Kidney (tissue), 14 donors: ENCODE measurements around the gene FSTL5. TPM values are rescaled to one million over a fixed set of nuclear protein-coding genes. Genes with fewer than 3 reads are reported as not detected.

Source experiments
- DNase-seq, 5 donors: peaks; one replicate each; pipeline ENCODE4 v3.0.0-alpha.2; 2013 to 2020
- FAIRE-seq: peaks from 2 replicates; lab custom pipeline; 2012; peaks lifted over from hg19 to GRCh38; lab: Jason Lieb, UNC
- H3K27ac ChIP-seq, 2 donors: one replicate each; pipeline ENCODE4 v1.7.0; 2013; ENCODE audit warnings: low read depth in 2 of 2, low read length in 2 of 2, inconsistent platforms in 1 of 2
- H3K27me3 ChIP-seq: one replicate; pipeline ENCODE4 v1.7.1; 2013; ENCODE audit warnings: low read length, inconsistent platforms; ENCODE audit not compliant: control insufficient read depth, insufficient read depth
- H3K36me3 ChIP-seq, 3 donors: one replicate each; pipeline versions ENCODE4 v1.7.0 to v1.7.1; 2013; ENCODE audit warnings: low read length in 3 of 3, control low read depth in 1 of 3, inconsistent platforms in 1 of 3; ENCODE audit not compliant: insufficient read depth in 3 of 3, control insufficient read depth in 2 of 3
- H3K4me1 ChIP-seq, 3 donors: one replicate each; pipeline versions ENCODE4 v1.7.0 to v1.7.1; 2013; ENCODE audit warnings: low read length in 3 of 3, inconsistent platforms in 1 of 3, low read depth in 1 of 3; ENCODE audit not compliant: control insufficient read depth in 2 of 3, insufficient read depth in 2 of 3
- H3K4me3 ChIP-seq, 3 donors: one replicate each; pipeline versions ENCODE4 v1.7.0 to v1.8.1; 2013; ENCODE audit warnings: low read length in 3 of 3, control low read depth in 1 of 3, inconsistent platforms in 1 of 3
- H3K9ac ChIP-seq, 3 donors: one replicate each; pipeline versions ENCODE4 v1.7.0 to v1.7.1; 2013; ENCODE audit warnings: low read length in 3 of 3, control low read depth in 1 of 3, inconsistent platforms in 1 of 3
- H3K9me3 ChIP-seq, 3 donors: one replicate each; pipeline versions ENCODE4 v1.7.0 to v1.7.1; 2013; ENCODE audit warnings: low read length in 3 of 3, control low read depth in 1 of 3, inconsistent platforms in 1 of 3; ENCODE audit not compliant: control insufficient read depth in 2 of 3, insufficient read depth in 1 of 3
- intact Hi-C: fragments of 100-400 bp; cut with DNase I; formaldehyde crosslinking; loops from one replicate; pipeline ENCODE4 v1.11.1; 2022
- polyA plus RNA-seq: library from polyadenylated mRNA; stranded (reverse); fragments of 350-450 nt; fragmentation: Illumina TruSeq; extraction: RNeasy Lipid Tissue Mini Kit (QIAGEN cat#74804); gene quantifications from one replicate; pipeline ENCODE4 v1.2.3, GENCODE V29; 2014; ENCODE audit warnings: low read depth, low replicate concordance; ENCODE audit not compliant: insufficient read depth
- total RNA-seq: library from RNA; stranded (reverse); fragmentation: NEBNext Ultra II Directional; extraction: Animal tissue kit (Norgen Biotek cat#: 25700); gene quantifications from one replicate; pipeline ENCODE4 v1.2.1, GENCODE V29; 2021
- TF ChIP-seq, protein P1 (sequence below): IDR thresholded peaks from 3 replicates; pipeline ENCODE4 v1.5.1; 2012; ENCODE audit warnings: mild to moderate bottlenecking, moderate library complexity, borderline replicate concordance; ENCODE audit not compliant: insufficient read depth; ENCODE audit errors: extremely low read depth
- donor health status: control.
- donor health status: control.
- donor health status: control.
- donor health status: control.
- donor health status: control.
- donor health status: DM: yes; HTN: yes; CAD: no.
- donor health status: Normal renal cell carcinoma (clear cell type).

The FSTL5 gene
- total and polyA plus RNA-seq, 2 donors from 2014 or later, result 0.09 TPM; not detected in 1

DNA sequence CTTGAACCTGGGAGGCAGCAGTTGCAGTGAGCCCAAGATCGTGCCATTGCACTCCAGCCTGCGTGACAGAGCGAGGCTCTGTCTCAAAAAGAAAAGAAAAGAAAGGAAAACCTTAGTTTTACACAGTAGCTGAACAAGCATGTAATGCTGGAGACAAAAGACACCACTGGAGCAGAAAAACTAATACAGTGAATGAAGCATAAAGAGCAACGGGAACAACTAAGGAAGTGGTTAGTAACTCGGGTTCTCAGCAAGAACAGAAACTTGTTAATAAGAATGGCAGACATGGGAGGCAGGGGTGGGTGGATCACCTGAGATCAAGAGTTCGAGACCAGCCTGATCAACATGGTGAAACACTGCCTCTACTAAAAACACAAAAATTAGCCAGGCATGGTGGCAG is 263.7 kb downstream of the FSTL5 start:
- no peak overlapping the region for H3K9ac ChIP-seq
- H3K4me1 ChIP-seq, result no peaks in the 10 kb centered on the region
- FAIRE-seq (no peak), DNase-seq (no peak)
- H3K27me3 ChIP-seq, result no peaks in the 10 kb centered on the region
- no peak overlapping the region for H3K27ac ChIP-seq
- no peak overlapping the region for H3K4me3 ChIP-seq
- no peaks in the 10 kb centered on the region for H3K36me3 ChIP-seq
- TF ChIP-seq, protein P1, sequence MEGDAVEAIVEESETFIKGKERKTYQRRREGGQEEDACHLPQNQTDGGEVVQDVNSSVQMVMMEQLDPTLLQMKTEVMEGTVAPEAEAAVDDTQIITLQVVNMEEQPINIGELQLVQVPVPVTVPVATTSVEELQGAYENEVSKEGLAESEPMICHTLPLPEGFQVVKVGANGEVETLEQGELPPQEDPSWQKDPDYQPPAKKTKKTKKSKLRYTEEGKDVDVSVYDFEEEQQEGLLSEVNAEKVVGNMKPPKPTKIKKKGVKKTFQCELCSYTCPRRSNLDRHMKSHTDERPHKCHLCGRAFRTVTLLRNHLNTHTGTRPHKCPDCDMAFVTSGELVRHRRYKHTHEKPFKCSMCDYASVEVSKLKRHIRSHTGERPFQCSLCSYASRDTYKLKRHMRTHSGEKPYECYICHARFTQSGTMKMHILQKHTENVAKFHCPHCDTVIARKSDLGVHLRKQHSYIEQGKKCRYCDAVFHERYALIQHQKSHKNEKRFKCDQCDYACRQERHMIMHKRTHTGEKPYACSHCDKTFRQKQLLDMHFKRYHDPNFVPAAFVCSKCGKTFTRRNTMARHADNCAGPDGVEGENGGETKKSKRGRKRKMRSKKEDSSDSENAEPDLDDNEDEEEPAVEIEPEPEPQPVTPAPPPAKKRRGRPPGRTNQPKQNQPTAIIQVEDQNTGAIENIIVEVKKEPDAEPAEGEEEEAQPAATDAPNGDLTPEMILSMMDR, result no peak
- no peaks in the 10 kb centered on the region for H3K9me3 ChIP-seq
- intact Hi-C loops, result no loop called here

DNA sequence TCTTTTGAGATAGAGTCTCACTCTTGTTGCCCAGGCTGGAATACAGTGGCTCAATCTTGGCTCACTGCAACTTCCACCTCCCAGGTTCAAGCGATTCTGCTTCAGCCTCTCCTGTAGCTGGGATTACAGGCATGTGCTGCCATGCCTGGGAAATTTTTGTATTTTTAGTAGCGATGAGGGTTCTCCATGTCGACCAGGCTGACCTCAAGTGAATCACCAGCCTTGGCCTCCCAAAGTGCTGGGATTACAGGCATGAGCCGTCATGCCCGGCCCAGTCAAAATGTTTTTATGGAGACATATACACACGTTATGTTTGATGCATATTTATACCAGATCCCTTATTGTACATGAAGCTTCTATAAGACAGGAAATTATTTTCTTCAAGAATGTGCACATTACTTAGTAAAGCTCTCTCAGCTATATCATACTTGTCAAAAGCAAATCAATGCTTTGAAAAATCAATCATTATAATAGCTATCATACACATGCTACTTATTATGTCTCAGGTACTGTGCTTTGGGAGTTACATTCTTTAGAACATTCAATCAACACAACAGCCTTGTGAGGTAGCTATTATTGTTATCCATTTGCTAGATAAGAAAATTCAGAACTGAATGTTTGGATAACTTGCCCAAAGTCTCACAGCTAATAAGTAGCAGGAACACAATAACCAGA is 269.2 kb downstream of the FSTL5 start:
- H3K9ac ChIP-seq, result no peak overlapping the region
- no peaks in the 10 kb centered on the region for H3K4me1 ChIP-seq
- FAIRE-seq, result no peak
- H3K36me3 ChIP-seq, result no peaks in the 10 kb centered on the region
- no peak for DNase-seq
- no peak overlapping the region for H3K27ac ChIP-seq
- no peaks in the 10 kb centered on the region for H3K27me3 ChIP-seq
- no peaks in the 10 kb centered on the region for H3K9me3 ChIP-seq
- no peak overlapping the region for H3K4me3 ChIP-seq
- intact Hi-C loops, result no loop called here
- TF ChIP-seq, protein P1, result no peak

DNA sequence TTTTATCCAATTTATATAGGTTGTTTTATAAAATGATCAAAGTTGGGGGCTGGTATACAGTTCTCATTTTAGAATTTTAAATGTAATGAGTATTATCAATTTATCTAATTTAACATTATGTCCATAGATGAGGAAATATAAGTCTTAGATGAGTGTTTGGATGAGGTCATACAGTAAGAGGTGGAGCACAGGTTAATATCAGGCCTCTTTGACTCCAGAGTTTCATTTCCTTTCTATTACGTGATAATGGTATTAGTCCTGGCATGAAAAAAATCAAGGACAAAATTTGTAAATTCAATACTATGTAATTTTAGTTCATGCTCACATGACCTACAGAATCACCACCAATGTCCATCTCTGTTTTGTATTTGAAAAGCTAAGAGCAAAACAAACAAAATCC is 269.8 kb downstream of the FSTL5 start:
- no peak for DNase-seq
- no peaks in the 10 kb centered on the region for H3K36me3 ChIP-seq
- H3K27me3 ChIP-seq, result no peaks in the 10 kb centered on the region
- no peaks in the 10 kb centered on the region for H3K9me3 ChIP-seq
- H3K27ac ChIP-seq, result no peak overlapping the region
- intact Hi-C loops, result no loop called here
- TF ChIP-seq, protein P1, result no peak
- no peak overlapping the region for H3K9ac ChIP-seq
- FAIRE-seq, result no peak
- H3K4me1 ChIP-seq, result no peaks in the 10 kb centered on the region
- H3K4me3 ChIP-seq, result no peak overlapping the region

DNA sequence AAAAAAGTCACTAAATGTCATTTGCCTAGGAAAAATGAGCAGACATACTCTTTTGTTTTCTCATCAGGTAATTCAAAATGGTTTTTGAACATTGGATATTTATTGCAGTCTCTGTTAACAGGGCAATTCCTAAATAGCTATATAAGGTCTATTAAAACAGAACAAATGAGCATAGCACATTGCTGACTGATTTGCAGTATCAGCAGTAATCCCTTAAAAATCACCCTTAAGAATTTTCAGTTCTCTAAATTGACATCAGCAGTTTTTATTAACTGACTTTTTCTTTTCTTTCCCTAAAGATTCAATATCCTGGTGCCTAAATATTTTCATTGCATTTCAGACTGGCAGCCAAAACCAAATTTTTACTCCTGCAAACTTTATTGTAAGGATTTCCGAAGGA is 270.2 kb downstream of the FSTL5 start:
- intact Hi-C loops, result no loop called here
- Histone ChIP-seq H3K9ac (no peak overlapping the region), H3K27me3 (no peaks in the 10 kb centered on the region), H3K36me3 (no peaks in the 10 kb centered on the region), H3K9me3 (no peaks in the 10 kb centered on the region), H3K4me1 (no peaks in the 10 kb centered on the region), H3K4me3 (no peak overlapping the region), H3K27ac (no peak overlapping the region)
- FAIRE-seq, result no peak
- DNase-seq, result no peak
- TF ChIP-seq, protein P1, result no peak
